DOHH2 (cell line): ENCODE measurements around the gene CD40.

Source experiments
- EZH2phosphoT487 ChIP-seq: fragments of 200-600 bp; sonication (generic); IDR thresholded peaks from 2 replicates; pipeline ENCODE4 v1.6.1; 2017; ENCODE audit warnings: borderline replicate concordance, mild to moderate bottlenecking, antibody characterized with exemption, low read length, moderate library complexity, mixed read lengths
- TF ChIP-seq, protein P1 (sequence below): fragments of 200-600 bp; sonication (generic); IDR thresholded peaks from one replicate; pipeline ENCODE4 v1.5.1; 2014; ENCODE audit warnings: antibody characterized with exemption, mild to moderate bottlenecking, low read depth, low read length; ENCODE audit not compliant: poor library complexity, severe bottlenecking

DNA sequence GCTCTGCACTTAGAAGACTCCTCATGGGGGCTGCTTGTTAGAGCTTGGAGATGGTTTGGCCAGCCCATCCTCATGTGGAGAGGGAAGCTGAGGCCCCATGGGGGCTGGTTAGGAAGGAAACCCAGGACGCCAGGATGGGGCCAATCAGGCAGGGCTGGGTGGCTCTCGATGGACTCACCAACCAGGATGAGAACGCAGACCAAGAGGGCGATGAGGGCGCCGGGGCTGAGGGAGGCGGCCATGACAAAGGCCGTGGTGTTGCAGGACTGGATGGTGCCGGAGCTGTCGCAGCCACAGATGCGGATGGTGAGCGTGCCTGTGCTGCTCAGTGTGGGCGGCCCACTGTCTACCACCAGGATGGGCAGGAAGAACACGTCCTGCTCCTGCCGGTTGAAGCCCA is 59.7 kb downstream of the CD40 start:
- TF ChIP-seq, protein P1, sequence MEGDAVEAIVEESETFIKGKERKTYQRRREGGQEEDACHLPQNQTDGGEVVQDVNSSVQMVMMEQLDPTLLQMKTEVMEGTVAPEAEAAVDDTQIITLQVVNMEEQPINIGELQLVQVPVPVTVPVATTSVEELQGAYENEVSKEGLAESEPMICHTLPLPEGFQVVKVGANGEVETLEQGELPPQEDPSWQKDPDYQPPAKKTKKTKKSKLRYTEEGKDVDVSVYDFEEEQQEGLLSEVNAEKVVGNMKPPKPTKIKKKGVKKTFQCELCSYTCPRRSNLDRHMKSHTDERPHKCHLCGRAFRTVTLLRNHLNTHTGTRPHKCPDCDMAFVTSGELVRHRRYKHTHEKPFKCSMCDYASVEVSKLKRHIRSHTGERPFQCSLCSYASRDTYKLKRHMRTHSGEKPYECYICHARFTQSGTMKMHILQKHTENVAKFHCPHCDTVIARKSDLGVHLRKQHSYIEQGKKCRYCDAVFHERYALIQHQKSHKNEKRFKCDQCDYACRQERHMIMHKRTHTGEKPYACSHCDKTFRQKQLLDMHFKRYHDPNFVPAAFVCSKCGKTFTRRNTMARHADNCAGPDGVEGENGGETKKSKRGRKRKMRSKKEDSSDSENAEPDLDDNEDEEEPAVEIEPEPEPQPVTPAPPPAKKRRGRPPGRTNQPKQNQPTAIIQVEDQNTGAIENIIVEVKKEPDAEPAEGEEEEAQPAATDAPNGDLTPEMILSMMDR: no peak
- no peak for TF ChIP-seq EZH2phosphoT487
